Measurements from ENCODE around the gene MKRN1. TPM values are rescaled to one million over a fixed set of nuclear protein-coding genes. Genes with fewer than 3 reads are reported as not detected.

MKRN1 gene
- total and polyA plus RNA-seq, 8 donors = 21.0 to 102 (median 49.8) TPM

DNA sequence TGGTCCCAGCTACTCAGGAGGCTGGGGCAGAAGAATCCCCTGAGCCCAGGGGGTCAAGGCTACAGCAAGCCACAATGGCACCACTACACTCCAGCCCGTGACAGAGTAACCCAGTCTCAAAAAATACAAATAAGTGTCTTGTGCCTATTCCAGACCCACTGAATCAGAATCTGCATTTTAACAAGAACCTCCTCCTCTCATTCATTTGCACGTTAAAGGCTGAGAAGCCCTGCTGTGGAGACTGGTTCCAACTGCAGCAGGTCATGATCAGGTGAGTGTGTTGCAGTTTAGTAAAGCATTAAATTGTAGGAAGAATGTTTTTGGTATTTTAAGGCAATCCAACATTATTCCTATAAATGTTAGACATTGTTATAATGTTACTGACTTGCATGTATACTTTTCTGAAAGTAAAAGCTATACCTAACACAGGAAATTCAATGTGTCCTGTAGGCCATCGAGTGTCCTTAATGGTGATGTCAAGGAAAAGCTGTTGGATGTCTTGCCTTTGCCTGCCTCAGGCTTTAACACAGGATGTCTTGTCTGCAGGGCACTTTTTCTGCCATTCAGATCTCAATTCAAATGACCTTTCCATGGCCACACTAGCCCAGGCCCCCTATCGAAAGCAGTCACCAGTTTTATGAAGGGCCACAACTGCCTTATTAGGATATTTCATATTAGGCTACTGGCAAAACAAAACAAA, 30.4 kb downstream of the MKRN1 start:
- no peaks in the 10 kb centered on the region for H3K9me3 ChIP-seq
- 81 to 88% (median 85%) methylated on average over 4 of the region's 4 CpGs for WGBS, 5 donors
- no peak overlapping the region for H3K27ac ChIP-seq
- peaks cover 4 to 30% (median 25%) of the 10 kb centered on the region in 4 donors for H3K36me3 ChIP-seq
- H3K27me3 ChIP-seq = no peaks in the 10 kb centered on the region
- TF ChIP-seq, protein P1, sequence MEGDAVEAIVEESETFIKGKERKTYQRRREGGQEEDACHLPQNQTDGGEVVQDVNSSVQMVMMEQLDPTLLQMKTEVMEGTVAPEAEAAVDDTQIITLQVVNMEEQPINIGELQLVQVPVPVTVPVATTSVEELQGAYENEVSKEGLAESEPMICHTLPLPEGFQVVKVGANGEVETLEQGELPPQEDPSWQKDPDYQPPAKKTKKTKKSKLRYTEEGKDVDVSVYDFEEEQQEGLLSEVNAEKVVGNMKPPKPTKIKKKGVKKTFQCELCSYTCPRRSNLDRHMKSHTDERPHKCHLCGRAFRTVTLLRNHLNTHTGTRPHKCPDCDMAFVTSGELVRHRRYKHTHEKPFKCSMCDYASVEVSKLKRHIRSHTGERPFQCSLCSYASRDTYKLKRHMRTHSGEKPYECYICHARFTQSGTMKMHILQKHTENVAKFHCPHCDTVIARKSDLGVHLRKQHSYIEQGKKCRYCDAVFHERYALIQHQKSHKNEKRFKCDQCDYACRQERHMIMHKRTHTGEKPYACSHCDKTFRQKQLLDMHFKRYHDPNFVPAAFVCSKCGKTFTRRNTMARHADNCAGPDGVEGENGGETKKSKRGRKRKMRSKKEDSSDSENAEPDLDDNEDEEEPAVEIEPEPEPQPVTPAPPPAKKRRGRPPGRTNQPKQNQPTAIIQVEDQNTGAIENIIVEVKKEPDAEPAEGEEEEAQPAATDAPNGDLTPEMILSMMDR (IDR thresholded peaks at IDR 0.05) = no peak
- TF ChIP-seq POLR2A (IDR thresholded peaks at IDR 0.05) (no peak), POLR2AphosphoS5 (IDR thresholded peaks at IDR 0.05) (no peak), EP300 (IDR thresholded peaks at IDR 0.05) (no peak)
- H3K4me3 ChIP-seq = no peak overlapping the region
- H3K4me1 ChIP-seq = no peaks in the 10 kb centered on the region
- intact Hi-C loops (cut with DNase I; ENCODE audit: low total_unique reads) = no loop called here
- DNase-seq = no peak

GRCh38 chr7:140447841-140448240, 31.5 kb downstream of the MKRN1 start:
- Histone ChIP-seq H3K9me3 (no peaks in the 10 kb centered on the region), H3K27ac (no peak overlapping the region), H3K4me3 (no peak overlapping the region), H3K4me1 (no peaks in the 10 kb centered on the region), H3K27me3 (no peaks in the 10 kb centered on the region), H3K36me3 (peaks cover 0 to 19% (median 14%) of the 10 kb centered on the region in 4 donors)
- WGBS, 5 donors = 80 to 85% (median 83%) methylated on average over 7 of the region's 7 CpGs
- DNase-seq = no peak
- TF ChIP-seq, protein P1 (IDR thresholded peaks at IDR 0.05) = no peak
- TF ChIP-seq POLR2AphosphoS5 (IDR thresholded peaks at IDR 0.05) (no peak), EP300 (IDR thresholded peaks at IDR 0.05) (no peak), POLR2A (IDR thresholded peaks at IDR 0.05) (no peak)
- intact Hi-C loops (cut with DNase I; ENCODE audit: low total_unique reads) = no loop called here

- no peaks in the 10 kb centered on the region for H3K27me3 ChIP-seq
- WGBS, 5 donors = 86 to 96% (median 93%) methylated on average over 11 of the region's 11 CpGs
- no peak overlapping the region for H3K4me3 ChIP-seq
- no peaks in the 10 kb centered on the region for H3K9me3 ChIP-seq
- DNase-seq = no peak
- H3K27ac ChIP-seq = no peak overlapping the region
- peaks cover 0 to 6% (median 2%) of the 10 kb centered on the region in 4 donors for H3K36me3 ChIP-seq
- TF ChIP-seq POLR2AphosphoS5 (IDR thresholded peaks at IDR 0.05) (no peak), EP300 (IDR thresholded peaks at IDR 0.05) (no peak), POLR2A (IDR thresholded peaks at IDR 0.05) (no peak)
- TF ChIP-seq, protein P1 (IDR thresholded peaks at IDR 0.05) = no peak
- no peaks in the 10 kb centered on the region for H3K4me1 ChIP-seq
- intact Hi-C loops (cut with DNase I; ENCODE audit: low total_unique reads) = no loop called here
These were observed 32.8 kb downstream of the MKRN1 start for GRCh38 chr7:140446467-140446866.

- intact Hi-C loops (cut with DNase I; ENCODE audit: low total_unique reads) = no loop called here
- Histone ChIP-seq H3K27me3 (no peaks in the 10 kb centered on the region), H3K9me3 (no peaks in the 10 kb centered on the region), H3K27ac (no peak overlapping the region), H3K36me3 (no peaks in the 10 kb centered on the region), H3K4me3 (no peak overlapping the region), H3K4me1 (no peaks in the 10 kb centered on the region)
- WGBS, 5 donors = 70 to 89% (median 82%) methylated on average over 2 of the region's 2 CpGs
- TF ChIP-seq EP300 (IDR thresholded peaks at IDR 0.05) = no peak
- no peak for TF ChIP-seq POLR2AphosphoS5 (IDR thresholded peaks at IDR 0.05)
- no peak for TF ChIP-seq POLR2A (IDR thresholded peaks at IDR 0.05)
- TF ChIP-seq, protein P1 (IDR thresholded peaks at IDR 0.05) = no peak
- DNase-seq = no peak
These were observed 37.8 kb downstream of the MKRN1 start for GRCh38 chr7:140441519-140441918.

All from stomach (tissue), 9 donors.